ENCODE measurements around the gene BRI3BP.
A peak's percentile ranks its signal among the peaks of the same experiment; 100 is the strongest.
"Not testable (repeated sequence)": the region's sequence is repeated elsewhere in the genome, so short reads cannot be mapped to it uniquely, and the experiment has no call there.

Gene BRI3BP

DNA sequence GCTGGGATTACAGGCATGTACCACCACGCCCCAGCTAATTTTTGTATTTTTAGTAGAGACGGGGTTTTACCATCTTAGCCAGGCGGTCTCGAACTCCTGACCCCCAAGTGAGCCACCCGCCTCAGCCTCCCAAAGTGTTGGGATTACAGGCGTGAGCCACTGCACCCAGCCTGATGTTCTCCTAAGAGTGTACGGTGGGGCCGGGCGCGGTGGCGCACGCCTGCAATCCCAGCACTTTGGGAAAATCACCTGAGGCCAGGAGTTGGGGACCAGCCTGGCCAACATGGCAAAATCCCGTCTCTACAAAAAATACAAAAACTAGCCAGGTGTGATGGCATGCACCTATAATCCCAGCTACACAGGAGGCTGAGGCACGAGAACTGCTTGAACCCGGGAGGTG lies 6.6 kb upstream of the BRI3BP start:
- H2AK5ac ChIP-seq (ENCODE audit: low read length); H3K4me2 ChIP-seq (ENCODE audit: low read length); H3K9ac ChIP-seq (ENCODE audit: low read length); H3K27ac ChIP-seq (ENCODE audit: low read depth, low read length); H3K79me2 ChIP-seq (ENCODE audit: control insufficient read depth, insufficient read depth, low read length, poor library complexity); H3K23ac ChIP-seq (ENCODE audit: low read length); H4K8ac ChIP-seq (ENCODE audit: low read depth, low read length); H3K18ac ChIP-seq (ENCODE audit: low read length); H3K14ac ChIP-seq (ENCODE audit: low read length); H2BK5ac ChIP-seq (ENCODE audit: low read depth, low read length, poor library complexity); H3K79me1 ChIP-seq (ENCODE audit: low read length); H4K91ac ChIP-seq (ENCODE audit: low read depth, low read length); H2AFZ ChIP-seq (ENCODE audit: insufficient read depth, low read length, poor library complexity); H3K4me3 ChIP-seq (ENCODE audit: low read depth, low read length); H2BK120ac ChIP-seq (ENCODE audit: insufficient read depth, low read length, poor library complexity); H3K27me3 ChIP-seq (ENCODE audit: insufficient read depth, low read length); H2BK12ac ChIP-seq (ENCODE audit: low read length); H4K12ac ChIP-seq (ENCODE audit: low read depth, low read length); H3K4me1 ChIP-seq (ENCODE audit: control insufficient read depth in 1 of 2, insufficient read depth in 2 of 2, low read length in 2 of 2); DNase-seq; H3K4ac ChIP-seq (ENCODE audit: low read depth, low read length); H3K9me3 ChIP-seq (ENCODE audit: insufficient read depth, low read depth, low read length): not testable (repeated sequence)
- no CpG with 5 or more reads among the region's 15 CpGs for WGBS (ENCODE audit: extremely low coverage, insufficient coverage, insufficient read length)
- peaks cover 21 to 25% of the 10 kb centered on the region in 2 experiments for H3K36me3 ChIP-seq (ENCODE audit: control insufficient read depth in 1 of 2, insufficient read depth in 2 of 2, low read length in 2 of 2)

DNA sequence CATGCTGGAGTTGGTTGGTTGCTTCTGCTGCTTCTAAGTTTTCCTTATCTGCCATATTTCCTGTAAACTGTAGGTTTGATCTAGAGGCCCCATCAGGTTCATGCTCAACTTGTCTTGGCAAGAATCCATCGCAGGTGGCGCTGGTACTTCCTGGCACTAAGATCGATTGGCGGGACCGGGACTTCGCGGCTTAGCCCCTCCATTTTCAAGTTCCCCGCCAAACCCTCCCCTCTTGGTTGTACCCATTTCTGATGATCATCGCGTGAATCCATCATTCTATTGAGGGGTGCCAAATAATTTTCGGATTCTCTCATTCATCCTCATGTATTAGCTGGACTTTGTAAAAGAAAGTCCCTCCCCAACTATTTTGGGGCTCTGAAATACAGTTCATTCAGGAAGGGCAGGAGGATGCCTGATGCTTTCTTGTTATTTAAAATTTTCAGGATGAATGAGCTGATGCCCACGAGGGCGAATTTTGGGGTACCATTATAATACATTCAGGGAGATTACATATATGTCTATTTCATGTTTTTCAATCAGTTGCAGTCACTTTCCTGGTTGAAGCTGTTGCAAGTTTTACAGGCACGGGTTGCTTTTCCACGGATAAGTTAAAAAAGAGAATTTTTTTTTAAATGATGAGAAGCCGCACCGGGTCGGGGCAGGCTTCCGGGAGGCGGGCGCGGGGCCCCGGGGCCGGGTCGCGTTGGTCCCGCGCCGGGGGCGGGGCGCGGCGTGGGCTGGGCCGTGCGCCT lies 395 bp upstream of the BRI3BP start:
- Histone ChIP-seq H2BK5ac (ENCODE audit: low read depth, low read length, poor library complexity) (no peak overlapping the region), H2BK12ac (ENCODE audit: low read length) (no peak overlapping the region), H3K4ac (ENCODE audit: low read depth, low read length) (no peak overlapping the region), H3K79me2 (ENCODE audit: control insufficient read depth, insufficient read depth, low read length, poor library complexity) (peaks cover 6% of the 10 kb centered on the region), H2AK5ac (ENCODE audit: low read length) (no peak overlapping the region), H3K36me3 (ENCODE audit: control insufficient read depth in 1 of 2, insufficient read depth in 2 of 2, low read length in 2 of 2) (no peaks in the 10 kb centered on the region), H3K4me3 (ENCODE audit: low read depth, low read length) (peak overlapping the region; percentile 84), H2BK120ac (ENCODE audit: insufficient read depth, low read length, poor library complexity) (no peak overlapping the region), H3K27me3 (ENCODE audit: insufficient read depth, low read length) (no peaks in the 10 kb centered on the region), H3K9ac (ENCODE audit: low read length) (no peak overlapping the region), H4K12ac (ENCODE audit: low read depth, low read length) (no peak overlapping the region), H3K18ac (ENCODE audit: low read length) (no peak overlapping the region), H4K91ac (ENCODE audit: low read depth, low read length) (no peak overlapping the region), H3K79me1 (ENCODE audit: low read length) (peaks cover 3% of the 10 kb centered on the region), H3K4me1 (ENCODE audit: control insufficient read depth in 1 of 2, insufficient read depth in 2 of 2, low read length in 2 of 2) (peaks cover 4 to 11% of the 10 kb centered on the region in 2 experiments), H3K9me3 (ENCODE audit: insufficient read depth, low read depth, low read length) (no peaks in the 10 kb centered on the region), H3K14ac (ENCODE audit: low read length) (no peak overlapping the region), H3K23ac (ENCODE audit: low read length) (no peak overlapping the region), H4K8ac (ENCODE audit: low read depth, low read length) (peak overlapping the region; percentile 29), H3K27ac (ENCODE audit: low read depth, low read length) (no peak overlapping the region), H2AFZ (ENCODE audit: insufficient read depth, low read length, poor library complexity) (peak overlapping the region; percentile 66), H3K4me2 (ENCODE audit: low read length) (peak overlapping the region; percentile 78)
- no CpG with 5 or more reads among the region's 35 CpGs for WGBS (ENCODE audit: extremely low coverage, insufficient coverage, insufficient read length)
- DNase-seq, result peak; percentile 69 to 81

DNA sequence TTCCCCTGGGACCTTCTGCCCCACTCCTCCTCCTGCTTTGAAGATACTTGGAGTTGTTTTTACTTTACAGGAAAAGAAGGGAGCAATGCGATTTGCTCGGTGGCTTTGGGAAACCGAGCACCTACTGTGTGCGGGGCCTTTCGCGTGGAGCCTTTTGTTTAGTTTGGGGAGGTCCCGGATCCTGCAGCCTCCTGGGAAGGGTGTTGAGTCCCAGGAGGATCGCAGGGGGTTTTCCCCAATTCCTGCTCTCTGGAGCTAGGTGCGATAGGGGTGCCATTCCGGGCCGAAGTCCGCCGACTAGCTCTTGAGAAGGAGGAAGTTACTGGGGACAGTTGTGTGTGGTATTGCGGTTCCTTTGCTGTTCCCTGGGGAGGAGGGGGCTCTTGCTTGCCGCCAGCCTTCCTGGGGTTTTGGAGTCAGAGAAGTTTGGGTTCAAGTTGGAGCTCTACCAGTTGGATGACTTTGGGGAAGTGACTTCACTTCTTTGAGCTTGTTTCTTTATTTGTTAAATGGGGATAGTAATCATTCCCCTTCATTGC lies 1.1 kb downstream of the BRI3BP start:
- no peak overlapping the region for H4K8ac ChIP-seq (ENCODE audit: low read depth, low read length)
- H3K18ac ChIP-seq (ENCODE audit: low read length), result no peak overlapping the region
- H3K4me1 ChIP-seq (ENCODE audit: control insufficient read depth in 1 of 2, insufficient read depth in 2 of 2, low read length in 2 of 2), result peaks cover 3 to 7% of the 10 kb centered on the region in 2 experiments
- no peak overlapping the region for H3K9ac ChIP-seq (ENCODE audit: low read length)
- H3K9me3 ChIP-seq (ENCODE audit: insufficient read depth, low read depth, low read length), result no peaks in the 10 kb centered on the region
- H3K79me1 ChIP-seq (ENCODE audit: low read length), result no peaks in the 10 kb centered on the region
- peaks cover 1% of the 10 kb centered on the region for H3K79me2 ChIP-seq (ENCODE audit: control insufficient read depth, insufficient read depth, low read length, poor library complexity)
- H3K4me3 ChIP-seq (ENCODE audit: low read depth, low read length), result peak overlapping the region; percentile 84
- peak overlapping the region; percentile 78 for H3K4me2 ChIP-seq (ENCODE audit: low read length)
- no peak overlapping the region for H2BK12ac ChIP-seq (ENCODE audit: low read length)
- H2AK5ac ChIP-seq (ENCODE audit: low read length), result no peak overlapping the region
- peak overlapping the region; percentile 73 for H2AFZ ChIP-seq (ENCODE audit: insufficient read depth, low read length, poor library complexity)
- peak overlapping the region; percentile 9 for H3K4ac ChIP-seq (ENCODE audit: low read depth, low read length)
- no peak for DNase-seq
- H4K91ac ChIP-seq (ENCODE audit: low read depth, low read length), result no peak overlapping the region
- H3K27ac ChIP-seq (ENCODE audit: low read depth, low read length), result no peak overlapping the region
- H4K12ac ChIP-seq (ENCODE audit: low read depth, low read length), result no peak overlapping the region
- H3K27me3 ChIP-seq (ENCODE audit: insufficient read depth, low read length), result no peaks in the 10 kb centered on the region
- no peak overlapping the region for H2BK5ac ChIP-seq (ENCODE audit: low read depth, low read length, poor library complexity)
- no peak overlapping the region for H3K14ac ChIP-seq (ENCODE audit: low read length)
- no CpG with 5 or more reads among the region's 15 CpGs for WGBS (ENCODE audit: extremely low coverage, insufficient coverage, insufficient read length)
- H2BK120ac ChIP-seq (ENCODE audit: insufficient read depth, low read length, poor library complexity), result no peak overlapping the region
- no peaks in the 10 kb centered on the region for H3K36me3 ChIP-seq (ENCODE audit: control insufficient read depth in 1 of 2, insufficient read depth in 2 of 2, low read length in 2 of 2)
- H3K23ac ChIP-seq (ENCODE audit: low read length), result no peak overlapping the region

DNA sequence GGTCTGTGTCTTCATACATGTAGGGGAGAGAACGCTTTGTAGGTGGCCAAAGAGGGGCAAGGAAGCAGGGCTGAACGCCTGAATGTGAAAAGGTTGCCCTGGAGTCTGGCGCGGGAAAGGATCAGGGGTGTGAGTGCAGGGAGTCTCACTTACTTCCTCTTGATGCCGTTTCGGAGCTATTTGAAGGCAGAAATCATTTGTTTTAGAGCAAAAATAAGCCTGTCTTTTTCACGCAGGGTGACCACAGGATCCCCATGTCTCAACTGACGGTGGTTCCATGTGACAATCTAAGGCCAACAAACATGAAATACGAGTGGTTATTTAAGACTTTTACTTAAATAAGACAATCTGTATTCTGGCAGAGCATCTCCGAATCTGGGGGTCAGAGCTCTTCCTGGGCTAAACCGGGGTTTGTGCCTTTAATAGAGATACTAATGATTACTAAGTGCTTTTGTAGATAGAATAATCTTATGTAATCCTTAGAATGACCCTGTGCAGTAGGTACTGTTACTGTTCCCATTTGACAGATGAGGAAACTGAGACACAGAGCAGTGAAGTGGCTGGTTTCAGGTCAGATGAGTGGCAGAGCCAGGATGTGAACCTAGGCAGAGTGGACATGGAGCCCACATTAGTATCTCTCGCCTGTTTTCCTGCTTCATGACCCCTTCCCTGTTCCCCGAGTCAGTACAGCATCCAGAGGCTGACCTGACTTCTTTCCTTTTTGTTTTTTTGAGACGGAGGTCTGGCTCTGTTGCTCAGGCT lies 1.9 kb downstream of the BRI3BP start:
- Histone ChIP-seq H3K18ac (ENCODE audit: low read length) (no peak overlapping the region), H3K36me3 (ENCODE audit: control insufficient read depth in 1 of 2, insufficient read depth in 2 of 2, low read length in 2 of 2) (no peaks in the 10 kb centered on the region), H3K4me2 (ENCODE audit: low read length) (no peak overlapping the region), H3K4me1 (ENCODE audit: control insufficient read depth in 1 of 2, insufficient read depth in 2 of 2, low read length in 2 of 2) (peaks cover 3 to 7% of the 10 kb centered on the region in 2 experiments), H4K91ac (ENCODE audit: low read depth, low read length) (no peak overlapping the region), H3K79me2 (ENCODE audit: control insufficient read depth, insufficient read depth, low read length, poor library complexity) (peaks cover 1% of the 10 kb centered on the region), H4K8ac (ENCODE audit: low read depth, low read length) (no peak overlapping the region), H2AK5ac (ENCODE audit: low read length) (no peak overlapping the region), H3K4ac (ENCODE audit: low read depth, low read length) (peak overlapping the region; percentile 27), H3K4me3 (ENCODE audit: low read depth, low read length) (no peak overlapping the region), H2BK12ac (ENCODE audit: low read length) (no peak overlapping the region), H2BK5ac (ENCODE audit: low read depth, low read length, poor library complexity) (no peak overlapping the region), H2BK120ac (ENCODE audit: insufficient read depth, low read length, poor library complexity) (no peak overlapping the region), H2AFZ (ENCODE audit: insufficient read depth, low read length, poor library complexity) (no peak overlapping the region), H3K27me3 (ENCODE audit: insufficient read depth, low read length) (no peaks in the 10 kb centered on the region), H3K14ac (ENCODE audit: low read length) (no peak overlapping the region), H3K9me3 (ENCODE audit: insufficient read depth, low read depth, low read length) (no peaks in the 10 kb centered on the region), H4K12ac (ENCODE audit: low read depth, low read length) (no peak overlapping the region), H3K27ac (ENCODE audit: low read depth, low read length) (no peak overlapping the region), H3K79me1 (ENCODE audit: low read length) (no peaks in the 10 kb centered on the region), H3K23ac (ENCODE audit: low read length) (no peak overlapping the region), H3K9ac (ENCODE audit: low read length) (no peak overlapping the region)
- no peak for DNase-seq
- WGBS (ENCODE audit: extremely low coverage, insufficient coverage, insufficient read length), result no CpG with 5 or more reads among the region's 14 CpGs

Measured in trophoblast cell (in vitro differentiated cells and primary cell).